ENCODE measurements around the gene NBAS.
"Not testable (repeated sequence)": the region's sequence is repeated elsewhere in the genome, so short reads cannot be mapped to it uniquely, and the experiment has no call there.

Gene NBAS

DNA sequence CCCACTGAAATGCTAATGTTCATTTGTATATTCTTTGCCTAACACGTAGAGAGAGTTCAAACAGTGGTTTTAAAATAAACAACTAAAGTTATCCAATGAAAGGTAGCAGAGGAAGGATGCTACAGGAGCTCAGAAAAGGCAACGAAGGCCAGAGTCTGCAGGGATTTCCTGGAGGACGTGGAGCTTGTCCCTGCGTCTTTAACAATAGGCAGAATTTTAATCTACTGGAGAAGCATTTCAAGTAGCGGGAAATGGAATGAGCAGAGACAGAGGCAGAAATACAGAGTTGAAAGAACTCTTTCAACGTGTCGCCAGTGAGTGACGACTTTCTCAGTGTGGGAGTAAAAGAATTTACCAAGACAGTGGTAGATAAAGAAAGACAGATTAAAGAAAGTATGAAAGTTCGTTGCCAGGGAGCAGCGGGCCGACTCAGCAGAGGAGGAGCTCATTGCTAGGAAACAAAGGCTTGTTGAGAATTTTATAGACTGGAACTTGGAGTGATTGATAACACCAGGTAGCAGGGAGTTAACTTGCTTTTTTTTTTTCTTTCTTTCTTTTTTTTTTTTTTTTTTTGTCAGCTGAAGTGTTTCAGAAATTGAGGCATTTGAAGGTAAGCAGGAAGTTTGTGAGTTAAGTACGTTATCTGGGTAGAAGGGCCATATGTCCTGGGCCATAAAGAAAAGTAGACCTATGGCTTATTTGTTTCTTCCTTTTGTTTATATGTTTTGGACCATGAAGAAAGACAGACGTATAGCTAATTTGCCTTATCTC, 625 bp upstream of the NBAS start:
- in situ Hi-C loops (cut with MboI; ENCODE audit: low sequenced_read_pairs), result no loop called here

GRCh38 chr2:15560140-15560987, 770 bp downstream of the NBAS start:
- in situ Hi-C loops (cut with MboI; ENCODE audit: low sequenced_read_pairs), result no loop called here

GRCh38 chr2:15559379-15560139, 1.6 kb downstream of the NBAS start:
- in situ Hi-C loops (cut with MboI; ENCODE audit: low sequenced_read_pairs), result no loop called here

DNA sequence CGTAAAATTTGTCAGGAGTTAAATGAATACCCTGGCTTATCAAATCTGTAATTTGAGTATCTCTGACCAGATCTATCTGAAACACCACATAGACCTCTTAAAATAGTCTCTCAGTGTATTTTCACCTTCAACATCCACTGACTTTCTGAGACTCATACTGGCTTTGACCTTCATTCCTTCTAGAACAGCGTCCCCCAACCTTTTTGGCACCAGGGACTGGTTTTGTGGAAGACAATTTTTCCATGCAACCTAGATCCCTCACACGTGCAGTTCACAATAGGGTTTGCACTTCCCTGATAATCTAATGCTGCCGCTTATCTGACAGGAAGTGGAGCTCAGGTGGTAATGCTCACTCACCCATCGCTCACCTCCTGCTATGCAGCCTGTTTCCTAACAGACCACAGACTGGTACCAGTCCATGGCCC, 3.2 kb downstream of the NBAS start:
- in situ Hi-C loops (cut with MboI; ENCODE audit: low sequenced_read_pairs), result no loop called here

DNA sequence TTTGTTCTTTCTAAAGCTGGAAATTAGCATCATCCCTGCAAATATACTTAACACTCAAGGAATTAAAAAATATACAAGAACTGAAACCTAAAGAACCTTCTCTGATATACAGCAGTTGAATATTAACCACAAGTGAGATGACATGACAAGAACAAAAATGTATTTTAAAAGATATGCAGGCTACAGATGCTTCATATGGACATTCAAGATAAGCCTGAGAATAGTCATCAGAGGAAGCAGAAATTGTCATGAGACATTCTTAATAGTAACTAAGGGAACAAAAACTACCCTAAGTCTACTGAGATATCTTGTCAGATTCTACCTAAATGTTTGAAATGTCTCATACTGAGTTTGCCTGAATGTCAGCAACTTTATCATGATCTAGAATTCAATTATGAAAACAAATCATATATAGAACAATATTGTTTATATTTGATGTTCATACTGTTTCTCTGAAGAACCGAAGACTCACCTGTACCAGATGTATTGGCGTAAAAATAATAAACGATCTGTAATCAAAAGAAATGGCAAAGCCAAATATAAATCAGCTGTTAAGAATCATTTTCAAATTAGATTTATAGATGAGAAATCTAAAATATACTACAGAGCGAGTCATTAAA, 4.7 kb downstream of the NBAS start:
- in situ Hi-C loops (cut with MboI; ENCODE audit: low sequenced_read_pairs), result no loop called here

- in situ Hi-C loops (cut with MboI; ENCODE audit: low sequenced_read_pairs), result no loop called here
Measured at GRCh38 chr2:15555760-15556193, 5.4 kb downstream of the NBAS start.

GRCh38 chr2:15554525-15555218, 6.5 kb downstream of the NBAS start:
- in situ Hi-C loops (cut with MboI; ENCODE audit: low sequenced_read_pairs), result no loop called here

GRCh38 chr2:15553951-15554350, 7.2 kb downstream of the NBAS start:
- in situ Hi-C loops (cut with MboI; ENCODE audit: low sequenced_read_pairs), result no loop called here

DNA sequence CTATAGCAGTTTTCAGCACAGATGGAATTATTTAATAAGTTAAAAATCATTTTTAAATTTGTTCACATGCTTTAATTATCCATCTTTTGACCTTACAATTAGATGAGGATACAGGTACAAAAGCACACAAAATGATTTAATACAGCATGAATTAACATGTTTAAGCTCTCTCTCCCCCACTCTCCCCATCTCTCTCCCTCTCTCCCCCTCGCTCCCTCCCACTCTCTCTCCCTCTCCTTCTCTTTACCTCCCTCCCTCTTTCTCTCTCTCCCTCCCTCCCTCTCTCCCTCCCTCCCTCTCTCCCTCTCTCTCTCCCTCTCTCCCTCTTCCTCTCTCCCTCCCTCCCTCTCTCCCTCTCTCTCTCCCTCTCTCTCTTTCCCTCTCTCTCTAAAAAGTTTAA, 7.6 kb downstream of the NBAS start:
- in situ Hi-C loops (cut with MboI; ENCODE audit: low sequenced_read_pairs), result no loop called here

- in situ Hi-C loops (cut with MboI; ENCODE audit: low sequenced_read_pairs), result no loop called here
Measured at GRCh38 chr2:15548974-15549373, 12.2 kb downstream of the NBAS start.

DNA sequence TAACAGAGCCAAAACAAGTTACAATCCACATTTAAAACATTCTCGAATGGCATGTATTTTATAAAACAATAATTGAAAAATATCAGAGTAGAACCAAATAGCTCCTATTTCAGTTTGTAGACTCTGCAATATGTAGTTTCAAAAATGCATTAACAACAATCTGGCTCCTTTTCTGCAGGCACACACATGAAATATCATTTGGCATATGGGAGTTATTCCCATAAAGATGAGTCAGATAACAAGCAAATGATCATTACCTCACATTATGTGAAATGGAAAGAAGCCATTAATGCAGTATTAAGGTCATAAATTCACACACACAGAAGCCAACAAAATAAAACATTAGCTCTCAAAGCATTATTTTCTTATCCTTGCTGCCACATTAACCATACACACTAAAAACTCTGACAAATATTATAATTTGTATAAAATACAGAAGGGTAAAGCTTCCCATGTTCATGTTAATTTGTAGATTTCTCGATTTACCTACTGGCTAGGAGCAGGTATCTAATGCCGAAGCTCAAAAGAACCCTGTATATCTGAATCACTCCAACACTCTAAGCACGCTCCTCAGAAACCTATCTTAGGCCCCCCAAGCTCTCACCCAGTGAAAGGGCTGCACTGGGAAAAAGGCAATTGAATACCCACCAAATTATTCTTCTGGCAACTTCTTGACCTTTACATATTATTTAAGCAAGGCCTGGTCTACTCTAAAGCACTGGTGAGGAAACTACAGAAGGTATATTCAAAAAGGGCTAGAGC, 13.8 kb downstream of the NBAS start:
- in situ Hi-C loops (cut with MboI; ENCODE audit: low sequenced_read_pairs), result no loop called here

DNA sequence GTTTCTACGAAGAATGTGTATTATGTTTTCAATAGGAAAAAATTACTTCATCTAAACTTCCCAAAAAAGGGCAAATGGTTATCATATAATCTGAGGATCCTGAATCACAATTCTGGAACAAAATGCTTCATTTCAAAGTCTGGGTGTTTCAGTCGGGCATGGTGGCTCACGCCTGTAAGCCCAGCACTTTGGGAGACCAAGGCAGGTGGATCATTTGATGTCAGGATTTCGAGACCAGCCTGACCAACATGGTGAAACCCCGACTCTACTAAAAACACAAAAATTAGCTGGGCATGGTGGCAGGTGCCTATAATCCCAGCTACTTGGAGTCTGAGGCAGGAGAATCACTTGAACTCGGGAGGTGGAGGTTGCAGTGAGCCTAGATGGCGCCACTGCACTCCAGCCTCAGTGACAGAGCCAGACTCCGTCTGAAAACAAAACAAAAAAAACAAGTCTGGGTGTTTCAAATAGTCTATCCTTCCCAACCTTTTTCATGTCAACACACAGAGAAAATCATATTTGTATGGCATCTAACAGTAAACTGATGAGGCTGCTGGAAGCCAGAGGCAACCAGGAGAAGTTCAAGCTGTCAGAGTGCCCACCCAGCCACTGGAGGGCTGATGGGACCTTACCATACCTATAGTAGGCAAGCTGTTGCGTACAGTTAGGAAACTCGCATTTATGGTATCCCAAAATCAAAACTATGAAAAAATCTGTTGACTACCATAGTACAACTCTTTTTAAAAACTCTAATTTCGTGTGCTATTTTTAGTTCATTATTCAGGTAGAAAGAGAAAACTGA, 14.6 kb downstream of the NBAS start:
- in situ Hi-C loops (cut with MboI; ENCODE audit: low sequenced_read_pairs), result no loop called here

GRCh38 chr2:15544227-15544626, 16.9 kb downstream of the NBAS start:
- in situ Hi-C loops (cut with MboI; ENCODE audit: low sequenced_read_pairs), result no loop called here

GRCh38 chr2:15543541-15543940, 17.6 kb downstream of the NBAS start:
- in situ Hi-C loops (cut with MboI; ENCODE audit: low sequenced_read_pairs), result no loop called here

DNA sequence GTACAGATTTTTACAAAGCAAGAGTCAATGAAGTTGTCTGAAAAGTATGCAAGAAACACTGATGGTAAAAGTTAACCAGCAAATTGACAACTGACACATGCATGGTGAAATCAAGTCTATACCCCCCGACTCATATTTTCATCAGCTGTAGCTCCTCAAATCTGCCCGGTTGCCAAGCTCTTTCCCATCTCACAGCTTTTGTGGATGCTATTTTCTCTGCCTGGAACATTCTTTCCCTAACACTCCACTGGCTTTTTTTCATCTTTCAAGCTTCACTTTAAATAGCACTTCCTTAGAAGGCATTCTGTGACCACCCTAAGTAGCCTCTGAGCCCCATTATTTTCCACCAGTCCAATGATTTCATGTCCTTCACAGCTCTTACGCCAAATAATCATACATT, 18.1 kb downstream of the NBAS start:
- in situ Hi-C loops (cut with MboI; ENCODE audit: low sequenced_read_pairs), result no loop called here

GRCh38 chr2:15542269-15542668, 18.9 kb downstream of the NBAS start:
- in situ Hi-C loops (cut with MboI; ENCODE audit: low sequenced_read_pairs), result not testable (repeated sequence)

DNA sequence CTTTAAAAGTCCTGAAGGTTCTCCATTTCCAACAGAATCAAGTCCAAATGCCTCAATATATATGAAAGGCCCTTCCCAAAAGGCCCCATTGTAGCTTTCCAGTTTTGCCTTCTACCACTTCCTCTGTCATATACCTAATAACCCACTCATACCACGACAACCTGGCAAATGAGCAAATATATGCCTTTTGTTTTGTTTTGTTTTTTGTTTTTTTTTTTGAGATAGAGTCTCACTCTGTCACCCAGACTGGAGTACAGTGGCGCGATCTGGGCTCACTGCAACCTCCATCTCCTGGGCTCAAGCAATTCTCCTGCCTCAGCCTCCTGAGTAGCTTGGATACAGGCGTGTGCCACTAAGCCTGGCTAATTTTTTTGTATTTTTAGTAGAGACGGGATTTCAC, 20.6 kb downstream of the NBAS start:
- in situ Hi-C loops (cut with MboI; ENCODE audit: low sequenced_read_pairs), result not testable (repeated sequence)

DNA sequence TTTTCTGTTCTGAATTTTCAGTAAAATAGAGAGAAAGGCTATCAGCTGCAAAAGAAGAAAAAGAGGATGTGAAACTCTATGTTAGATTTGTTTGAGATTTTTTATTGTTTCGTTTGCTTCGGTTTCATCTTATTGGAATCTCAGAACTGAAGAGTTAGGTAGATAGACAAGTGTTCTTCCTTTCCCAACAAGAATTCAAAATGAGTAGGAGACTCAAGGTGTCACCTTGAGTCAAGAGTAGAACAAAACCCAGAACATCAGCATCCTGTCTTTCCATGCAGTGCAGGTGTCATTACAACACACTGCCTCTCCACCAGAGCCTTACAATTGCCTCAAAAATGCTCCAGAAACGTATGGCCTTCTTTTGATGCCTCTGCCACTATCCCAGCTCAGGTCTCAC, 21.1 kb downstream of the NBAS start:
- in situ Hi-C loops (cut with MboI; ENCODE audit: low sequenced_read_pairs), result no loop called here

DNA sequence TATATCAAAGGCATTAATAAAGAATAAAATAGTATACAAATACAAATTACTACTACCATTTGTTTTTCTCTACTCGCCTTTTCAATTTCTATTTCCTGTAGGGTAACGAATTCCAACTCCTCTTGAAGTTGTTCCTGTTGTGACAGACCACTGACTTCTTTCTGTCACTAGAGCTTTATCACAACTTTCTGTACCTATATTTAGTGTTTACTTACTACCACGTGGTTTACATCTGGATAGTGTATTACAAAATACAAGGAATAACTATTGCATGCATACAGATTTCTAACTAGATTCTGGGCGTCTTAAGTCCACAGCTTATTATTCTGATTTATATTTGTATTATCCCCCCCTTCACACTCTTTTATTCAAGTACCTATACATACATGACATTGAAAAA, 22.3 kb downstream of the NBAS start:
- in situ Hi-C loops (cut with MboI; ENCODE audit: low sequenced_read_pairs), result no loop called here
